Erythroblast (primary cell): Measurements from ENCODE around the gene TICRR.

ENCODE experiments used
- GATA1 ChIP-seq: IDR thresholded peaks from 2 replicates; pipeline ENCODE4 v1.6.1; 2011; ENCODE audit warnings: low read depth, mild to moderate bottlenecking, control low read depth, low read length, moderate library complexity
- POLR2A ChIP-seq: IDR thresholded peaks from 2 replicates; pipeline ENCODE4 v1.6.1; 2011; ENCODE audit warnings: mild to moderate bottlenecking, low read length

DNA sequence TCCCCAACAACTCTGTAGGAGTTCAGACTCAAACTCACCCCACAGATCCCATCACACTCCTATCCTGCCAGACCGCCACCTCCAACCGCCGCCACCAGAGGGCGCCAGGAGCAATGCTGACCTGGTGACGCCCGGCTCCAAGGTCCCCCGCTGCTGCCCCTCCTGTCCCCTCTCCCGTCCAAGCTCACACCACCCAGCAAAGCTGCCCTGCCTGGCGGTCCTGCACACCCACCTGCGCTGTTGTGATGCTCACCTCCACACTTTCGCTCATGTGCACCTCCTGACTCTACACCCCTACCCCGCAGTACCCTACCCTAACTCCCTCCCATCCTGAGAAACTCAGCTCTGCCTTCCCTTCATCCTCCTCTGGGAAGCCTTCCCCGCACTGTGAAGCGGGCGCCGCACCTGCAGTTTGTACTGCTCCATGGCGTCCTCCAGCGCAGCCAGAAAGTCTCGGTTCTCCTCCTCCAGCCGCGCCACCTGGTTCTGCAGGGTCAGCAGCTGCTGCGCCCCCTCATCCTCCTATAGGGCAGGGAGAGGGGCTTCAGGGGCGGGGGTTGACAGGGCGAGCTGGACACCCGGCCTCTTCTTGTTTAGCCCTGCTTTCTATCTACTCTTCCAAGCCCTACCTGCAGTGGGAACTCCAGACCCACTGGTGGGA lies 72.1 kb downstream of the TICRR start:
- TF ChIP-seq POLR2A (no peak), GATA1 (no peak)
